Aorta (tissue), 5 donors: ENCODE data around the gene ZFHX3. TPM values are rescaled to one million over a fixed set of nuclear protein-coding genes. Genes with fewer than 3 reads are reported as not detected.
A peak's percentile ranks its signal among the peaks of the same experiment; 100 is the strongest.

Experiments used
- ATAC-seq: fragments of 200-7000 bp; cut with Tn5 transposase; one replicate; pipeline ENCODE4 v1.9.1; 2022; ENCODE audit warnings: moderate library complexity; ENCODE audit not compliant: low FRiP score
- DNase-seq, 2 donors: peaks; one replicate each; pipeline ENCODE4 v3.0.0-alpha.2; 2020
- H3K27ac ChIP-seq, 2 donors: one replicate each; pipeline ENCODE4 v1.5.1; 2013; ENCODE audit warnings: low read length in 2 of 2, mild to moderate bottlenecking in 2 of 2, moderate library complexity in 2 of 2, control low read depth in 1 of 2, inconsistent platforms in 1 of 2, low read depth in 1 of 2
- H3K27me3 ChIP-seq, 2 donors: one replicate each; pipeline ENCODE4 v1.6.1; 2013; ENCODE audit warnings: control low read depth in 1 of 2, low read length in 1 of 2, mild to moderate bottlenecking in 1 of 2, moderate library complexity in 1 of 2; ENCODE audit not compliant: insufficient read depth in 2 of 2, control insufficient read depth in 1 of 2
- H3K36me3 ChIP-seq, 2 donors: one replicate each; pipeline ENCODE4 v1.6.1; 2013; ENCODE audit warnings: control low read depth in 1 of 2, low read length in 1 of 2, mild to moderate bottlenecking in 1 of 2; ENCODE audit not compliant: insufficient read depth in 2 of 2, control insufficient read depth in 1 of 2
- H3K4me1 ChIP-seq, 2 donors: one replicate each; pipeline ENCODE4 v1.6.1; 2013; ENCODE audit warnings: low read length in 2 of 2, control low read depth in 1 of 2, mild to moderate bottlenecking in 1 of 2, moderate library complexity in 1 of 2; ENCODE audit not compliant: insufficient read depth in 2 of 2, control insufficient read depth in 1 of 2
- H3K4me3 ChIP-seq, 2 donors: one replicate each; pipeline ENCODE4 v1.5.1; 2013; ENCODE audit warnings: low read length in 2 of 2, control low read depth in 1 of 2, mild to moderate bottlenecking in 1 of 2
- H3K9me3 ChIP-seq: one replicate; pipeline ENCODE4 v1.6.1; 2013; ENCODE audit warnings: mild to moderate bottlenecking, low read length; ENCODE audit not compliant: control insufficient read depth
- WGBS, 2 donors: extraction: QIAGEN DNeasy Blood & Tissue Kit; methylation state at CpG; one replicate each; pipeline ENCODE4 v1.1.7; 2013; 5-methylcytosine and 5-hydroxymethylcytosine counted together
- intact Hi-C, 2 donors: fragments of 100-400 bp; cut with DNase I; formaldehyde crosslinking; loops; one replicate each; pipeline versions ENCODE4 v1.14.2 to v1.15.0; 2022
- long read RNA-seq, 2 donors: library from polyadenylated mRNA; unstranded; transcript quantifications; one replicate each; pipeline ENCODE4 v2.0.0, GENCODE V29; 2020 to 2021
- polyA plus RNA-seq, 2 donors: library from polyadenylated mRNA; stranded (reverse); fragments of 200-250 nt; gene quantifications; one replicate each; pipeline ENCODE4 v1.2.3, GENCODE V29; 2013
- total RNA-seq, 2 donors: library from RNA; stranded (reverse); fragmentation: NEBNext Ultra II Directional; extraction: Animal tissue kit (Norgen Biotek cat#: 25700); gene quantifications; one replicate each; pipeline ENCODE4 v1.2.1, GENCODE V29; 2021
- donor health status: healthy with polysubstance abuse.
- donor health status: Bipolar disorder and iron deficiency.
- donor health status: DM: no; HTN: no; CAD: no.
- donor health status: DM: no; HTN: no; CAD: no.
- donor health status: DM: yes; HTN: yes; CAD: no.

Gene ZFHX3
- total RNA-seq (10 to 100 TPM; 67.4 to 96.9 TPM), polyA plus RNA-seq (1 to 10 TPM; 4.3 to 8.0 TPM)
- long read RNA-seq, donor 1, partial matches to known transcripts = 39 of 125 reads
- long read RNA-seq, donor 1, other reads (novel, unspliced or antisense) = 86 of 125 reads
- long read RNA-seq, donor 2, partial matches to known transcripts = 22 of 104 reads
- long read RNA-seq, donor 2, other reads (novel, unspliced or antisense) = 82 of 104 reads

- 0 to 1% methylated on average over 51 to 64 of the region's 64 CpGs for WGBS, 2 donors
- Histone ChIP-seq H3K27ac (peak within 1 kb of the TSS; percentile 100), H3K27me3 (no peaks in the 10 kb centered on the region), H3K36me3 (no peaks in the 10 kb centered on the region), H3K9me3 (no peaks in the 10 kb centered on the region), H3K4me3 (peak within 1 kb of the TSS; percentile 79 to 96), H3K4me1 (peaks cover 6 to 9% of the 10 kb centered on the region in 2 donors)
- DNase-seq (peak; percentile 85 to 90), ATAC-seq (peak; percentile 65)
- intact Hi-C loops = loop anchor here (5.0 to 10.0 kb wide), 2 partner anchors 215 to 383 kb away; no protein-coding TSS in a partner anchor
Observed at GRCh38 chr16:73047536-73048291, at the start of gene ZFHX3. Gene ZFHX3 (minus strand): TSS chr16:73048128. CDS start chr16:72960145, 87,983 bp downstream.

GRCh38 chr16:73096510-73096909 lies 48.6 kb upstream of the ZFHX3 start:
- Histone ChIP-seq H3K4me1 (peaks cover 0 to 7% of the 10 kb centered on the region in 2 donors), H3K4me3 (no peak overlapping the region), H3K27ac (peak overlapping the region in 1 of 2 donors; percentile 73), H3K9me3 (no peaks in the 10 kb centered on the region), H3K36me3 (no peaks in the 10 kb centered on the region), H3K27me3 (no peaks in the 10 kb centered on the region)
- 83 to 86% methylated on average over 3 of the region's 3 CpGs for whole genome bisulfite sequencing, 2 donors
- DNase-seq (no peak), ATAC-seq (no peak)
- intact Hi-C loops = no loop called here

- intact Hi-C loops = no loop called here
- Histone ChIP-seq H3K36me3 (no peaks in the 10 kb centered on the region), H3K9me3 (no peaks in the 10 kb centered on the region), H3K27ac (peak overlapping the region; percentile 63 to 73), H3K4me3 (no peak overlapping the region), H3K27me3 (no peaks in the 10 kb centered on the region), H3K4me1 (peaks cover 0 to 7% of the 10 kb centered on the region in 2 donors)
- ATAC-seq (no peak), DNase-seq (no peak)
- WGBS, 2 donors = 5 to 7% methylated on average over 9 of the region's 9 CpGs
Observed at GRCh38 chr16:73095885-73096421, 48.0 kb upstream of the ZFHX3 start.

- Histone ChIP-seq H3K27ac (peak overlapping the region; percentile 73 to 98), H3K4me1 (peaks cover 0 to 7% of the 10 kb centered on the region in 2 donors), H3K27me3 (no peaks in the 10 kb centered on the region), H3K4me3 (no peak overlapping the region), H3K9me3 (no peaks in the 10 kb centered on the region), H3K36me3 (no peaks in the 10 kb centered on the region)
- intact Hi-C loops = no loop called here
- DNase-seq = no peak
- no peak for ATAC-seq
- 61 to 65% methylated on average over 6 of the region's 6 CpGs for WGBS, 2 donors
Observed at GRCh38 chr16:73095142-73095820, 47.4 kb upstream of the ZFHX3 start.

DNA sequence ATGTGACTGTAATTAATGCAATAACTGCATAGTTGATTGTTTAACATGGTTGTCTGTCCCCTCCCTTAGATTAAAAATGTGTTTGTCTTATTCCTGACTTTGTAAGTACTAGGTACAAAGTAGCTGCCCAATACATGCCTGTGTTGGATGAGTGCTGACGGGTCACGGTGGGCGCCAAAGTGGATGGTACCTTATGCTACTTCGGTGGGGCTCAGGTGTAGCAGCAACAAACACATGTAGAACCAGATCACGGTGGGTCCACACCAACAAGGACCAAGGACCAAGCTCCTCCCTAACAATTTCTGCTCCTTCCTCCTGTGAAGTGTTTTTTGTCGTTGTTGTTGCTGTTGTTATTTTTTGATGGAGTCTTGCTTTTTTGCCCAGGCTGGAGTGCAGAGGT lies 46.4 kb upstream of the ZFHX3 start:
- no peak for ATAC-seq
- peaks cover 0 to 7% of the 10 kb centered on the region in 2 donors for H3K4me1 ChIP-seq
- no peaks in the 10 kb centered on the region for H3K9me3 ChIP-seq
- peak overlapping the region; percentile 70 to 98 for H3K27ac ChIP-seq
- no peak for DNase-seq
- no peaks in the 10 kb centered on the region for H3K36me3 ChIP-seq
- intact Hi-C loops = loop anchor here (5.0 kb wide), 3 partner anchors 37 to 78 kb away; no protein-coding TSS in a partner anchor
- WGBS, 2 donors = 73% methylated on average over 6 of the region's 6 CpGs
- no peaks in the 10 kb centered on the region for H3K27me3 ChIP-seq
- no peak overlapping the region for H3K4me3 ChIP-seq

DNA sequence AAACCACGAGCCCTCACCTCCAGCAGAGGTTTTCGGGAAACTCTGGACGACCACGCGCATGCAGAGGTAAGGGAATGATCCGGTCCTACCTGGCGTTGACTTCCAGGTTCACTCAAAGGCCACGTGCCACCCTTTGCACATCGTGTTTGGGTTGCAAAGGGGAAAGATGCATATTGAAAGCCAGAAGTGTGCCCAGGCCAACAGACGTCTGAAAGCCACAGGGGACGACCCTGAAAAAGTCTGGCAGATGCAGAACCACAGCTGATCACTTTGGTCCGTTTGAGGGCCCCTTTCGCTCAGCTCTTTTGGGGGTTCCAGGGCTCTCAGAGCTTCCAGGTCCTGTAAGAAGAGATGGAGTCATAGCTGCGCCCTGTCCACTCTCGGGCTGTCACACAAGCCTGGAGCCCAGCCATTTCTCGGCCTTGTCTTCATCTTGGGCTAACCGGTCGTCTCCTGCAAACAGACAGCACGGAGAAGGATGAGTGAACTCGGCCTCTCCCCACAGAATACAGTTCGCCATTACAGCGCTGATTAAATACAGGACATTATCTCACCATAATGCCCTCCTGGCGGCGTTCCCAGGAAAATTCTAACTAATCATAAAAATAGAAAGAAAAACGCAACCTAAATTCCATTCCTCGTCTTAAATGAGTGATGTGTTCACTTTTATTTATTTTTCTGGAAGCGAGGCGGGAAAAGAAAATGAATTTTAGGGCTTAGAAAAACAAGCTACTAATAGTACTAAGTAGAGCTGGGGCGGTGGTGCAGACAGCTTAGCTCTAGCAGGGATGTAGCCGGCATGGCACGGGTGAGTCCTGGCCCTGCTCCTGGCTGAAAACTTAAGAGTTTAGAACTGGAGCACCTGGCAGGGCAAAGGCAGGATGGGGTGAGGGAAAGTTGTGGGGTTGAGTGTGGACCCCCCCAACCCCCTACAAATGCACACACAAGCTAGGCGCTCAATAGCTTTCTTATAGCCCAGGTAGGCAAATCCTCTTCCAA lies 45.5 kb upstream of the ZFHX3 start:
- ATAC-seq (peak; percentile 82), DNase-seq (peak; percentile 68 to 84)
- Histone ChIP-seq H3K27ac (peak overlapping the region; percentile 94 to 98), H3K36me3 (no peaks in the 10 kb centered on the region), H3K4me1 (peaks cover 0 to 7% of the 10 kb centered on the region in 2 donors), H3K9me3 (no peaks in the 10 kb centered on the region), H3K4me3 (peak overlapping the region in 1 of 2 donors; percentile 21), H3K27me3 (no peaks in the 10 kb centered on the region)
- intact Hi-C loops = loop anchor here (5.0 kb wide), 3 partner anchors 36 to 79 kb away; no protein-coding TSS in a partner anchor
- WGBS, 2 donors = 10% methylated on average over 32 of the region's 32 CpGs

GRCh38 chr16:73092236-73092781 lies 44.4 kb upstream of the ZFHX3 start:
- Histone ChIP-seq H3K27me3 (no peaks in the 10 kb centered on the region), H3K4me1 (peaks cover 0 to 7% of the 10 kb centered on the region in 2 donors), H3K9me3 (no peaks in the 10 kb centered on the region), H3K27ac (peak overlapping the region; percentile 64 to 94), H3K36me3 (no peaks in the 10 kb centered on the region), H3K4me3 (peak overlapping the region; percentile 44 to 48)
- DNase-seq (no peak), ATAC-seq (peak; percentile 50)
- intact Hi-C loops = loop anchor here (5.0 kb wide), 3 partner anchors 35 to 80 kb away; no protein-coding TSS in a partner anchor
- 4 to 7% methylated on average over 16 of the region's 16 CpGs for WGBS, 2 donors
